Trophoblast cell (in vitro differentiated cells and primary cell): ENCODE data around the gene GSX1.
A peak's percentile ranks its signal among the peaks of the same experiment; 100 is the strongest.

Source experiments
- DNase-seq, 2 donors: peaks; one replicate each; pipeline ENCODE4 v3.0.0-alpha.2; 2016
- H2AFZ ChIP-seq: 2 replicates; pipeline ENCODE4 v1.6.1; 2013; ENCODE audit warnings: low read length, moderate library complexity, mild to moderate bottlenecking; ENCODE audit not compliant: insufficient read depth, poor library complexity
- H2AK5ac ChIP-seq: 2 replicates; pipeline ENCODE4 v1.6.1; 2013; ENCODE audit warnings: mild to moderate bottlenecking, low read length
- H2BK120ac ChIP-seq: 2 replicates; pipeline ENCODE4 v1.6.1; 2013; ENCODE audit warnings: low read length, mild to moderate bottlenecking, moderate library complexity; ENCODE audit not compliant: insufficient read depth, poor library complexity
- H2BK12ac ChIP-seq: 2 replicates; pipeline ENCODE4 v1.6.1; 2013; ENCODE audit warnings: mild to moderate bottlenecking, low read length, moderate library complexity
- H2BK5ac ChIP-seq: 2 replicates; pipeline ENCODE4 v1.6.1; 2013; ENCODE audit warnings: low read length, low read depth, moderate library complexity, mild to moderate bottlenecking; ENCODE audit not compliant: poor library complexity
- H3K14ac ChIP-seq: 2 replicates; pipeline ENCODE4 v1.6.1; 2013; ENCODE audit warnings: mild to moderate bottlenecking, low read length
- H3K18ac ChIP-seq: 2 replicates; pipeline ENCODE4 v1.6.1; 2013; ENCODE audit warnings: mild to moderate bottlenecking, low read length
- H3K23ac ChIP-seq: 2 replicates; pipeline ENCODE4 v1.6.1; 2013; ENCODE audit warnings: low read length
- H3K27ac ChIP-seq: 2 replicates; pipeline ENCODE4 v1.5.1; 2013; ENCODE audit warnings: low read depth, mild to moderate bottlenecking, inconsistent platforms, low read length, moderate library complexity
- H3K27me3 ChIP-seq: 2 replicates; pipeline ENCODE4 v1.6.1; 2013; ENCODE audit warnings: inconsistent platforms, mild to moderate bottlenecking, low read length, moderate library complexity; ENCODE audit not compliant: insufficient read depth
- H3K36me3 ChIP-seq, 2 experiments: 1 replicate in 1 of 2; 2 replicates in 1 of 2; pipeline ENCODE4 v1.6.1; 2013; ENCODE audit warnings: low read length in 2 of 2, mild to moderate bottlenecking in 2 of 2, moderate library complexity in 1 of 2; ENCODE audit not compliant: insufficient read depth in 2 of 2, control insufficient read depth in 1 of 2
- H3K4ac ChIP-seq: 2 replicates; pipeline ENCODE4 v1.6.1; 2013; ENCODE audit warnings: low read depth, mild to moderate bottlenecking, low read length, moderate library complexity
- H3K4me1 ChIP-seq, 2 experiments: 1 replicate in 1 of 2; 2 replicates in 1 of 2; pipeline ENCODE4 v1.6.1; 2013; ENCODE audit warnings: low read length in 2 of 2, mild to moderate bottlenecking in 2 of 2, moderate library complexity in 1 of 2; ENCODE audit not compliant: insufficient read depth in 2 of 2, control insufficient read depth in 1 of 2
- H3K4me2 ChIP-seq: 2 replicates; pipeline ENCODE4 v1.6.1; 2013; ENCODE audit warnings: inconsistent platforms, mild to moderate bottlenecking, low read length, moderate library complexity
- H3K4me3 ChIP-seq: 2 replicates; pipeline ENCODE4 v1.5.1; 2013; ENCODE audit warnings: mild to moderate bottlenecking, low read depth, low read length, inconsistent platforms
- H3K79me1 ChIP-seq: one replicate; pipeline ENCODE4 v1.6.1; 2013; ENCODE audit warnings: low read length
- H3K79me2 ChIP-seq: 2 replicates; pipeline ENCODE4 v1.6.1; 2013; ENCODE audit warnings: low read length, mild to moderate bottlenecking; ENCODE audit not compliant: control insufficient read depth, insufficient read depth, poor library complexity
- H3K9ac ChIP-seq: 2 replicates; pipeline ENCODE4 v1.6.1; 2013; ENCODE audit warnings: mild to moderate bottlenecking, low read length
- H3K9me3 ChIP-seq: 2 replicates; pipeline ENCODE4 v1.6.1; 2013; ENCODE audit warnings: low read depth, mild to moderate bottlenecking, control low read depth, inconsistent platforms, low read length; ENCODE audit not compliant: insufficient read depth
- H4K12ac ChIP-seq: 2 replicates; pipeline ENCODE4 v1.6.1; 2013; ENCODE audit warnings: low read depth, mild to moderate bottlenecking, low read length, moderate library complexity
- H4K8ac ChIP-seq: 2 replicates; pipeline ENCODE4 v1.6.1; 2013; ENCODE audit warnings: low read depth, mild to moderate bottlenecking, low read length, moderate library complexity
- H4K91ac ChIP-seq: one replicate; pipeline ENCODE4 v1.6.1; 2013; ENCODE audit warnings: low read depth, mild to moderate bottlenecking, low read length, moderate library complexity
- WGBS: extraction: QIAGEN DNeasy Blood & Tissue Kit; methylation state at CpG from one replicate; pipeline ENCODE4 v1.1.7; 2013; ENCODE audit warnings: missing lambda C conversion rate; ENCODE audit not compliant: insufficient read length, insufficient coverage; ENCODE audit errors: extremely low coverage; 5-methylcytosine and 5-hydroxymethylcytosine counted together

GSX1 gene

GRCh38 chr13:27833206-27833605 is 40.9 kb downstream of the GSX1 start:
- Histone ChIP-seq H4K12ac (no peak overlapping the region), H2BK12ac (no peak overlapping the region), H2AK5ac (no peak overlapping the region), H3K18ac (no peak overlapping the region), H3K27ac (no peak overlapping the region), H3K4me2 (no peak overlapping the region), H2BK5ac (no peak overlapping the region), H3K14ac (no peak overlapping the region), H3K79me2 (no peaks in the 10 kb centered on the region), H3K9me3 (no peaks in the 10 kb centered on the region), H4K8ac (no peak overlapping the region), H3K27me3 (peaks cover 4% of the 10 kb centered on the region), H3K4me1 (no peaks in the 10 kb centered on the region), H3K4ac (no peak overlapping the region), H2AFZ (no peak overlapping the region), H3K36me3 (no peaks in the 10 kb centered on the region), H2BK120ac (no peak overlapping the region), H3K23ac (no peak overlapping the region), H3K4me3 (no peak overlapping the region), H4K91ac (no peak overlapping the region), H3K9ac (no peak overlapping the region), H3K79me1 (no peaks in the 10 kb centered on the region)
- DNase-seq = no peak
- WGBS = no CpG with 5 or more reads among the region's 7 CpGs

GRCh38 chr13:27834095-27834494 is 41.8 kb downstream of the GSX1 start:
- DNase-seq = no peak
- H2AFZ ChIP-seq = no peak overlapping the region
- no peak overlapping the region for H2AK5ac ChIP-seq
- no peak overlapping the region for H3K9ac ChIP-seq
- no peaks in the 10 kb centered on the region for H3K36me3 ChIP-seq
- H2BK120ac ChIP-seq = no peak overlapping the region
- no peak overlapping the region for H2BK12ac ChIP-seq
- no peak overlapping the region for H4K12ac ChIP-seq
- no peak overlapping the region for H2BK5ac ChIP-seq
- peaks cover 4% of the 10 kb centered on the region for H3K27me3 ChIP-seq
- no peak overlapping the region for H4K8ac ChIP-seq
- no peaks in the 10 kb centered on the region for H3K4me1 ChIP-seq
- H3K79me1 ChIP-seq = no peaks in the 10 kb centered on the region
- H3K79me2 ChIP-seq = no peaks in the 10 kb centered on the region
- H3K14ac ChIP-seq = no peak overlapping the region
- no peak overlapping the region for H3K4me3 ChIP-seq
- no CpG with 5 or more reads among the region's 6 CpGs for WGBS
- H3K9me3 ChIP-seq = no peaks in the 10 kb centered on the region
- no peak overlapping the region for H3K4ac ChIP-seq
- H3K18ac ChIP-seq = no peak overlapping the region
- H3K4me2 ChIP-seq = no peak overlapping the region
- H3K27ac ChIP-seq = no peak overlapping the region
- H3K23ac ChIP-seq = no peak overlapping the region
- no peak overlapping the region for H4K91ac ChIP-seq

GRCh38 chr13:27835799-27836198 is 43.5 kb downstream of the GSX1 start:
- no peak overlapping the region for H4K12ac ChIP-seq
- no peak overlapping the region for H4K8ac ChIP-seq
- no peak overlapping the region for H3K14ac ChIP-seq
- DNase-seq = no peak
- H2BK120ac ChIP-seq = no peak overlapping the region
- H4K91ac ChIP-seq = no peak overlapping the region
- H3K27ac ChIP-seq = no peak overlapping the region
- H3K4me1 ChIP-seq = no peaks in the 10 kb centered on the region
- H2AK5ac ChIP-seq = no peak overlapping the region
- H3K9me3 ChIP-seq = no peaks in the 10 kb centered on the region
- no peak overlapping the region for H2BK12ac ChIP-seq
- H3K4ac ChIP-seq = no peak overlapping the region
- no peak overlapping the region for H3K9ac ChIP-seq
- H3K79me2 ChIP-seq = no peaks in the 10 kb centered on the region
- no peak overlapping the region for H3K18ac ChIP-seq
- H3K4me3 ChIP-seq = no peak overlapping the region
- no peak overlapping the region for H2BK5ac ChIP-seq
- WGBS = no CpG with 5 or more reads among the region's 3 CpGs
- H2AFZ ChIP-seq = no peak overlapping the region
- H3K4me2 ChIP-seq = no peak overlapping the region
- peaks cover 4% of the 10 kb centered on the region for H3K27me3 ChIP-seq
- no peak overlapping the region for H3K23ac ChIP-seq
- no peaks in the 10 kb centered on the region for H3K36me3 ChIP-seq
- no peaks in the 10 kb centered on the region for H3K79me1 ChIP-seq

GRCh38 chr13:27839809-27840467 is 47.7 kb downstream of the GSX1 start:
- Histone ChIP-seq H2BK12ac (no peak overlapping the region), H3K9me3 (no peaks in the 10 kb centered on the region), H3K9ac (no peak overlapping the region), H3K79me2 (no peaks in the 10 kb centered on the region), H2AK5ac (no peak overlapping the region), H4K12ac (no peak overlapping the region), H3K79me1 (no peaks in the 10 kb centered on the region), H4K8ac (no peak overlapping the region), H3K36me3 (no peaks in the 10 kb centered on the region), H3K4me2 (no peak overlapping the region), H3K23ac (no peak overlapping the region), H3K27me3 (no peaks in the 10 kb centered on the region), H3K4ac (no peak overlapping the region), H3K27ac (no peak overlapping the region), H3K4me1 (no peaks in the 10 kb centered on the region), H2BK120ac (no peak overlapping the region), H3K18ac (no peak overlapping the region), H2AFZ (no peak overlapping the region), H4K91ac (no peak overlapping the region), H3K4me3 (no peak overlapping the region), H3K14ac (no peak overlapping the region), H2BK5ac (no peak overlapping the region)
- no CpG with 5 or more reads among the region's 8 CpGs for WGBS
- peak; percentile 26 to 69 for DNase-seq
